Glutamatergic neuron (in vitro differentiated cells): Measurements from ENCODE around the gene IL11. TPM values are rescaled to one million over a fixed set of nuclear protein-coding genes. Genes with fewer than 3 reads are reported as not detected.
A peak's percentile ranks its signal among the peaks of the same experiment; 100 is the strongest.

Source experiments
- DNase-seq: peaks from one replicate; pipeline ENCODE4 v3.0.0; 2022
- H3K27ac Mint-ChIP-seq: one replicate; pipeline ENCODE4 v1.8.0; 2020; ENCODE audit warnings: mild to moderate bottlenecking, mixed read lengths, inconsistent platforms; ENCODE audit not compliant: unreplicated experiment
- H3K27me3 Mint-ChIP-seq: one replicate; pipeline ENCODE4 v1.8.0; 2020; ENCODE audit warnings: mild to moderate bottlenecking, moderate library complexity, mixed read lengths, inconsistent platforms; ENCODE audit not compliant: unreplicated experiment
- H3K36me3 Mint-ChIP-seq: one replicate; pipeline ENCODE4 v1.8.0; 2020; ENCODE audit warnings: mild to moderate bottlenecking, mixed read lengths, inconsistent platforms; ENCODE audit not compliant: unreplicated experiment
- H3K4me1 Mint-ChIP-seq: one replicate; pipeline ENCODE4 v1.8.0; 2020; ENCODE audit warnings: mild to moderate bottlenecking, low read depth, mixed read lengths, inconsistent platforms; ENCODE audit not compliant: unreplicated experiment
- H3K4me3 Mint-ChIP-seq: one replicate; pipeline ENCODE4 v1.8.0; 2020; ENCODE audit warnings: mild to moderate bottlenecking, mixed read lengths, inconsistent platforms; ENCODE audit not compliant: unreplicated experiment
- H3K9me3 Mint-ChIP-seq: one replicate; pipeline ENCODE4 v1.8.0; 2020; ENCODE audit warnings: mild to moderate bottlenecking, moderate library complexity, mixed read lengths, inconsistent platforms; ENCODE audit not compliant: unreplicated experiment
- CTCF ChIP-seq: fragments of 200-600 bp; sonication (generic); IDR thresholded peaks from one replicate; pipeline ENCODE4 v1.5.0; 2021; ENCODE audit not compliant: partially characterized antibody, unreplicated experiment
- total RNA-seq: library from RNA; stranded (reverse); fragmentation: NEBNext Ultra II Directional; extraction: Animal tissue kit (Norgen Biotek cat#: 25700); gene quantifications from one replicate; pipeline ENCODE4 v1.2.1, GENCODE V29; 2021; ENCODE audit not compliant: unreplicated experiment

The IL11 gene
- total RNA-seq, 1 donor from 2014 or later = 18.1 TPM

- DNase-seq = no peak
- no peak for TF ChIP-seq CTCF
- H3K27me3 Mint-ChIP-seq = peaks cover 21% of the 10 kb centered on the region
- H3K4me1 Mint-ChIP-seq = peaks cover 29% of the 10 kb centered on the region
- H3K27ac Mint-ChIP-seq = peak overlapping the region; percentile 82
- H3K9me3 Mint-ChIP-seq = peaks cover 12% of the 10 kb centered on the region
- H3K4me3 Mint-ChIP-seq = peak overlapping the region; percentile 79
- H3K36me3 Mint-ChIP-seq = no peaks in the 10 kb centered on the region
These were observed 21.8 kb downstream of the IL11 start for GRCh38 chr19:55348317-55349034.

GRCh38 chr19:55347442-55348009 lies 22.7 kb downstream of the IL11 start:
- Mint-ChIP-seq H3K4me1 (peaks cover 29% of the 10 kb centered on the region), H3K36me3 (no peaks in the 10 kb centered on the region), H3K4me3 (peak overlapping the region; percentile 75), H3K27ac (peak overlapping the region; percentile 77), H3K27me3 (peaks cover 15% of the 10 kb centered on the region), H3K9me3 (peaks cover 8% of the 10 kb centered on the region)
- no peak for DNase-seq
- TF ChIP-seq CTCF = no peak

- H3K9me3 Mint-ChIP-seq = peaks cover 8% of the 10 kb centered on the region
- TF ChIP-seq CTCF = no peak
- H3K27me3 Mint-ChIP-seq = peaks cover 14% of the 10 kb centered on the region
- peak overlapping the region; percentile 73 for H3K27ac Mint-ChIP-seq
- no peak overlapping the region for H3K4me3 Mint-ChIP-seq
- peaks cover 29% of the 10 kb centered on the region for H3K4me1 Mint-ChIP-seq
- no peaks in the 10 kb centered on the region for H3K36me3 Mint-ChIP-seq
- peak; percentile 86 for DNase-seq
These were observed 23.4 kb downstream of the IL11 start for GRCh38 chr19:55346725-55347441.

DNA sequence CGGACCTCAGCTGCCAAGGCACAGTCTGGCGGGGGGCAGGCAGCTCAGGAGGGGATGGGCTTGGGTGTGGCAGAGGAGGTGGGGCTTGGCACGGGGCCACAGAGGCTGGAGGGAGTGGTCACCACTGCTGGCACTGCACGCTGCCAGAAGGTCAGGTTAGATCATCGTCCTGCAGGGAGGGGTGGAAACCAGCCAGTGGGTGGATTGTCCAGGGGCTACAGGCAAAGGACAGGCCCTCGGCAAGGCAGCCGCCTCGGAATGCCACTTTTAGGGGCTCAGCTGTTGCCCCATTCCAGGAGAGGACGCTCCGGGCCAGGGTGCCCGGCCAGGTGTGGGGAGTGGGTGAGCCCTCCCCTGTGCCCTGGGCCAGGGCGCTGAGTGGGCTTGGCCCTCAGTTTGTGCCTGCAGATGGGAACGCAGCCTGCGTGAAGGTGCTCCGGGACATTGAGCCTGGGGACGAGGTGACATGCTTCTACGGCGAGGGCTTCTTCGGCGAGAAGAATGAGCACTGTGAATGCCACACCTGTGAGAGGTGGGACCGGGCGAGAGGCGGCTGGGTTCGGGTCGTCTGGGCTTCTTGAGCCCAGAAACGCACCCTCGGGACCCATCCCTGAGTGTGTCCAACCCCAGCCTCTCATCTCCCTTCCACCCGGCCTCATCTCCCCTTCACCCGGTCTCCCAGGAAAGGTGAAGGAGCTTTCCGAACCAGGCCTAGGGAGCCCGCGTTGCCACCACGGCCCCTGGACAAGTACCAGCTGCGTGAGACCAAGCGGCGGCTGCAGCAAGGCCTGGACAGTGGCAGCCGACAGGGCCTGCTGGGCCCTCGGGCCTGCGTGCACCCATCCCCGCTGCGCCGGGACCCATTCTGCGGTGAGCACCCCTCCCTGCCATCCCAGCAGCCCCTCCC lies 24.2 kb downstream of the IL11 start:
- H3K36me3 Mint-ChIP-seq = no peaks in the 10 kb centered on the region
- H3K27ac Mint-ChIP-seq = peak overlapping the region; percentile 81
- no peak overlapping the region for H3K4me3 Mint-ChIP-seq
- H3K4me1 Mint-ChIP-seq = peaks cover 31% of the 10 kb centered on the region
- no peak for TF ChIP-seq CTCF
- peak; percentile 59 for DNase-seq
- peaks cover 6% of the 10 kb centered on the region for H3K9me3 Mint-ChIP-seq
- H3K27me3 Mint-ChIP-seq = peaks cover 10% of the 10 kb centered on the region
